IPS DF 19.7 (cell line): Measurements from ENCODE around the gene CSE1L.
"Not testable (repeated sequence)": the region's sequence is repeated elsewhere in the genome, so short reads cannot be mapped to it uniquely, and the experiment has no call there.

Experiments used
- DNase-seq: peaks from one replicate; pipeline ENCODE4 v3.0.0-alpha.2; 2013; ENCODE audit warnings: low read depth, low spot score

CSE1L gene

GRCh38 chr20:49046087-49046900, at the start of gene CSE1L:
Gene CSE1L, plus strand, starts transcription at chr20:49046312. Its CDS starts 12,152 bp downstream, at chr20:49058464.
- DNase-seq, result peak; percentile 68

GRCh38 chr20:48999890-49000870, 45.9 kb upstream of the CSE1L start:
- no peak for DNase-seq

GRCh38 chr20:49001741-49002140, 44.4 kb upstream of the CSE1L start:
- DNase-seq, result no peak

- DNase-seq, result no peak
Measured at GRCh38 chr20:49006446-49006980, 39.6 kb upstream of the CSE1L start.

- DNase-seq, result no peak
Measured at GRCh38 chr20:49009899-49010631, 36.0 kb upstream of the CSE1L start.

- DNase-seq, result no peak
Measured at GRCh38 chr20:49024220-49024619, 21.9 kb upstream of the CSE1L start.

GRCh38 chr20:49028177-49028576, 17.9 kb upstream of the CSE1L start:
- not testable (repeated sequence) for DNase-seq

GRCh38 chr20:49028684-49029083, 17.4 kb upstream of the CSE1L start:
- DNase-seq, result no peak

- DNase-seq, result no peak
Measured at GRCh38 chr20:49029203-49029602, 16.9 kb upstream of the CSE1L start.

GRCh38 chr20:49030954-49031619, 15.0 kb upstream of the CSE1L start:
- DNase-seq, result no peak

- no peak for DNase-seq
Measured at GRCh38 chr20:49032455-49032854, 13.7 kb upstream of the CSE1L start.

- DNase-seq, result no peak
Measured at GRCh38 chr20:49034070-49034732, 11.9 kb upstream of the CSE1L start.

GRCh38 chr20:49037962-49038387, 8.1 kb upstream of the CSE1L start:
- DNase-seq, result no peak

GRCh38 chr20:49039854-49040253, 6.3 kb upstream of the CSE1L start:
- no peak for DNase-seq

GRCh38 chr20:49043000-49043399, 3.1 kb upstream of the CSE1L start:
- DNase-seq, result no peak

GRCh38 chr20:49045440-49046086, 549 bp upstream of the CSE1L start:
- DNase-seq, result no peak

- DNase-seq, result no peak
Measured at GRCh38 chr20:49052334-49052733, 6.2 kb downstream of the CSE1L start.

- DNase-seq, result no peak
Measured at GRCh38 chr20:49054056-49054643, 8.0 kb downstream of the CSE1L start.

GRCh38 chr20:49063279-49063678, 17.2 kb downstream of the CSE1L start:
- DNase-seq, result no peak
